B cell (primary cell): ENCODE measurements around the gene CIBAR2. TPM values are rescaled to one million over a fixed set of nuclear protein-coding genes. Genes with fewer than 3 reads are reported as not detected.

Experiments used
- ATAC-seq: fragments of 200-7000 bp; cut with Tn5 transposase; one replicate; pipeline ENCODE4 v1.10.0; 2021; ENCODE audit warnings: low read depth, mild to moderate bottlenecking, moderate number of reproducible peaks, moderate library complexity
- CTCF ChIA-PET: fragments of 350-600 bp; sonication (Branson Sonifier 250); formaldehyde crosslinking; loops from one replicate; lab custom pipeline; 2021; ENCODE audit warnings: antibody characterized with exemption, inconsistent platforms; lab: Charles Lee
- POLR2A ChIA-PET: fragments of 350-600 bp; sonication (Branson Sonifier 250); formaldehyde crosslinking; loops from one replicate; lab custom pipeline; 2021; ENCODE audit warnings: antibody characterized with exemption; lab: Charles Lee
- DNase-seq: peaks from one replicate; pipeline ENCODE4 v3.0.0; 2013
- H2AFZ ChIP-seq: 2 replicates; pipeline ENCODE4 v1.6.1; 2012; ENCODE audit warnings: mild to moderate bottlenecking, low read depth, low read length; ENCODE audit not compliant: insufficient read depth, poor library complexity, severe bottlenecking
- H3K27ac ChIP-seq, 2 donors: 1 replicate in 1 of 2; 2 replicates in 1 of 2; pipeline ENCODE4 v1.5.1; 2012 to 2013; ENCODE audit warnings: low read length in 2 of 2, mild to moderate bottlenecking in 2 of 2, moderate library complexity in 1 of 2
- H3K27me3 ChIP-seq, 4 experiments: fragments of 200-600 bp in 1 of 4; sonication (generic) in 1 of 4; replicated peaks in 1 of 4; 1 replicate in 2 of 4; 2 replicates in 2 of 4; pipeline versions ENCODE4 v1.6.1 to v1.7.0; 2013 to 2016; ENCODE audit warnings: low read length in 3 of 4, mild to moderate bottlenecking in 2 of 4, mixed read lengths in 1 of 4, moderate library complexity in 1 of 4; ENCODE audit not compliant: insufficient read depth in 4 of 4, control insufficient read depth in 3 of 4; ENCODE audit errors: control extremely low read depth in 1 of 4
- H3K36me3 ChIP-seq, 2 experiments: replicated peaks in 1 of 2; 1 replicate in 1 of 2; 2 replicates in 1 of 2; pipeline versions ENCODE4 v1.6.1 to v1.7.1; 2013; ENCODE audit warnings: low read length in 1 of 2; ENCODE audit not compliant: insufficient read depth in 2 of 2, control insufficient read depth in 1 of 2; ENCODE audit errors: control extremely low read depth in 1 of 2, extremely low read depth in 1 of 2
- H3K4me1 ChIP-seq, 2 donors: fragments of 200-600 bp in 1 of 2; sonication (generic) in 1 of 2; 1 replicate in 1 of 2; 2 replicates in 1 of 2; pipeline versions ENCODE4 v1.5.1 to v1.6.1; 2013 to 2017; ENCODE audit warnings: low read length in 2 of 2; ENCODE audit not compliant: control insufficient read depth in 2 of 2, insufficient read depth in 2 of 2
- H3K4me2 ChIP-seq: replicated peaks from 2 replicates; pipeline ENCODE3; 2012; ENCODE audit warnings: mild to moderate bottlenecking, low read depth, low read length; ENCODE audit not compliant: poor library complexity, severe bottlenecking
- H3K4me3 ChIP-seq, 5 experiments: fragments of 200-600 bp in 1 of 5; sonication (generic) in 1 of 5; 1 replicate in 3 of 5; 2 replicates in 2 of 5; pipeline versions ENCODE4 v1.5.1 to v1.7.0; 2011 to 2016; ENCODE audit warnings: low read length in 4 of 5, mild to moderate bottlenecking in 4 of 5, low read depth in 2 of 5, control low read depth in 1 of 5, moderate library complexity in 1 of 5; ENCODE audit not compliant: insufficient read depth in 1 of 5; ENCODE audit errors: control extremely low read depth in 1 of 5, extremely low read depth in 1 of 5
- H3K79me2 ChIP-seq: fragments of 200-600 bp; sonication (generic); one replicate; pipeline ENCODE4 v1.6.0; 2016; ENCODE audit warnings: low read length; ENCODE audit not compliant: control insufficient read depth, insufficient read depth
- H3K9ac ChIP-seq: fragments of 200-600 bp; sonication (generic); 2 replicates; pipeline ENCODE4 v1.6.1; 2017; ENCODE audit warnings: mild to moderate bottlenecking, low read length, moderate library complexity
- H3K9me3 ChIP-seq, 3 donors: one replicate each; pipeline versions ENCODE4 v1.6.1 to v1.7.1; 2013; ENCODE audit warnings: low read length in 2 of 3; ENCODE audit not compliant: control insufficient read depth in 2 of 3, insufficient read depth in 1 of 3; ENCODE audit errors: control extremely low read depth in 1 of 3
- H4K20me1 ChIP-seq: 2 replicates; pipeline ENCODE4 v1.6.0; 2012; ENCODE audit warnings: mild to moderate bottlenecking, low read length; ENCODE audit not compliant: insufficient read depth, control insufficient read depth, poor library complexity, severe bottlenecking
- H3K27ac Mint-ChIP-seq: one replicate; pipeline ENCODE4 v1.8.0; 2021; ENCODE audit warnings: mixed read lengths
- H3K27me3 Mint-ChIP-seq: one replicate; pipeline ENCODE4 v1.8.0; 2021; ENCODE audit warnings: mixed read lengths
- H3K4me1 Mint-ChIP-seq: one replicate; pipeline ENCODE4 v1.8.0; 2021; ENCODE audit warnings: mixed read lengths
- H3K4me3 Mint-ChIP-seq: one replicate; pipeline ENCODE4 v1.8.0; 2021; ENCODE audit warnings: mixed read lengths
- H3K9me3 Mint-ChIP-seq: one replicate; pipeline ENCODE4 v1.8.0; 2022; ENCODE audit warnings: mixed read lengths; ENCODE audit not compliant: insufficient read depth
- CTCF ChIP-seq: fragments of 200-600 bp; IDR thresholded peaks from one replicate; pipeline ENCODE4 v1.8.0; 2022; ENCODE audit warnings: antibody characterized with exemption, mild to moderate bottlenecking
- EZH2 ChIP-seq: IDR thresholded peaks from 2 replicates; pipeline ENCODE4 v1.6.1; 2012; ENCODE audit warnings: borderline replicate concordance, low read depth, mild to moderate bottlenecking, moderate library complexity, low read length; ENCODE audit not compliant: insufficient read depth, poor library complexity, severe bottlenecking
- WGBS: methylation state at CpG from one replicate; pipeline ENCODE4 v1.1.5; 2013; ENCODE audit warnings: missing lambda C conversion rate; ENCODE audit not compliant: insufficient coverage; 5-methylcytosine and 5-hydroxymethylcytosine counted together
- intact Hi-C: fragments of 100-400 bp; cut with micrococcal nuclease; formaldehyde crosslinking; loops from one replicate; pipeline ENCODE4 v1.10.0; 2022
- polyA plus RNA-seq: library from polyadenylated mRNA; depleted of rRNA; stranded (reverse); fragments of >200 nt; gene quantifications from 2 replicates; pipeline ENCODE4 v1.2.3, GENCODE V29; 2012
- total RNA-seq, 2 donors: library from RNA; stranded (reverse); fragments of 120-200 nt in 1 of 2; gene quantifications; 1 replicate in 1 of 2; 2 replicates in 1 of 2; pipeline versions ENCODE4 v1.2.3 to v1.2.4, GENCODE V29; 2013 to 2022

The CIBAR2 gene
- total and polyA plus RNA-seq, 2 donors (not counting 1 experiment from before 2014, with no cell fraction given) = not detected

- Histone ChIP-seq H2AFZ (no peak overlapping the region), H3K4me2 (no peak overlapping the region), H3K9me3 (no peaks in the 10 kb centered on the region), H3K4me1 (no peaks in the 10 kb centered on the region), H3K36me3 (no peaks in the 10 kb centered on the region), H4K20me1 (no peaks in the 10 kb centered on the region), H3K79me2 (no peaks in the 10 kb centered on the region), H3K9ac (no peak overlapping the region), H3K4me3 (no peak overlapping the region), H3K27ac (no peak overlapping the region), H3K27me3 (peaks cover 0 to 2% (median 0%) of the 10 kb centered on the region in 4 experiments)
- Mint-ChIP-seq H3K4me1 (no peaks in the 10 kb centered on the region), H3K4me3 (no peak overlapping the region), H3K9me3 (no peaks in the 10 kb centered on the region), H3K27ac (no peak overlapping the region), H3K27me3 (peaks cover 16% of the 10 kb centered on the region)
- intact Hi-C loops = no loop called here
- POLR2A ChIA-PET = no interaction called here
- TF ChIP-seq CTCF (no peak), EZH2 (no peak)
- WGBS = 95% methylated on average over 13 of the region's 14 CpGs
- ATAC-seq (no peak), DNase-seq (no peak)
- CTCF ChIA-PET = no interaction called here
Measured at GRCh38 chr16:85149776-85150175, 37.5 kb upstream of the CIBAR2 start.

- ChIA-PET POLR2A (no interaction called here), CTCF (no interaction called here)
- Histone ChIP-seq H4K20me1 (no peaks in the 10 kb centered on the region), H3K4me3 (no peak overlapping the region), H3K27ac (no peak overlapping the region), H3K4me1 (no peaks in the 10 kb centered on the region), H3K4me2 (no peak overlapping the region), H2AFZ (no peak overlapping the region), H3K27me3 (peaks cover 0 to 2% (median 0%) of the 10 kb centered on the region in 4 experiments), H3K79me2 (no peaks in the 10 kb centered on the region), H3K9ac (no peak overlapping the region), H3K9me3 (no peaks in the 10 kb centered on the region), H3K36me3 (no peaks in the 10 kb centered on the region)
- DNase-seq (no peak), ATAC-seq (no peak)
- H3K4me3 Mint-ChIP-seq = no peak overlapping the region
- H3K27me3 Mint-ChIP-seq = peaks cover 16% of the 10 kb centered on the region
- TF ChIP-seq EZH2 (no peak), CTCF (no peak)
- H3K4me1 Mint-ChIP-seq = no peaks in the 10 kb centered on the region
- intact Hi-C loops = no loop called here
- no peak overlapping the region for H3K27ac Mint-ChIP-seq
- H3K9me3 Mint-ChIP-seq = no peaks in the 10 kb centered on the region
- WGBS = 84% methylated on average over 9 of the region's 9 CpGs
Measured at GRCh38 chr16:85148931-85149330, 36.7 kb upstream of the CIBAR2 start.
